ENCODE measurements around the gene GRID2. TPM values are rescaled to one million over a fixed set of nuclear protein-coding genes. Genes with fewer than 3 reads are reported as not detected.

Gene GRID2
- total and polyA plus RNA-seq, 10 of the 15 experiments (the other 5 are each of a cell fraction or from before 2014, with no cell fraction given), result not detected

DNA sequence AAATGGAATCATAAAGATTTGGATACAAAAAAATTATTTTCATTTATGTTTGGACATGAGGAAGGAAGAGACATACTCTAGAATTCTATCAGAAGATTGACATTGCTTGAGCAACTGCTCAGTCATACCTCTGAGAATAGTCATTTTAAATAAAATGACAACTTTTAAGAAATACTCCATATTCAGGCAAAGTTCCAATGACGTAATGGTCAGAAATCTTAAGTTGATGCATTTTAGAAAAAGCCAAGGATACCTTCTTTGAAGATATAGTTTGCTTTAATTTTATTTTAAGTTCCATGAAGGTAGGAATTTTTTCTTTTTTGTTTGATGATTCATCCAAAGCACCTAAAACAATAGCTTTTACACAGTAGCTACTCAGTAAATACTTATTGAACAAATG lies 1414.5 kb downstream of the GRID2 start:
- ChIA-PET CTCF (interaction anchor here (1.0 to 2.3 kb wide), 6 partner anchors 8 to 70 kb away, joined by 3 to 10 read pairs (median 4); no protein-coding TSS in a partner anchor), RAD21 (ENCODE audit: unreplicated experiment) (interaction anchor here (1.4 kb wide), 1 partner anchor 24 kb away, joined by 3 read pairs; no protein-coding TSS in a partner anchor), SMC1A (ENCODE audit: uncharacterized antibody, unreplicated experiment) (interaction anchor here (11.5 kb wide), 1 partner anchor 44 kb away, joined by 100 read pairs; no protein-coding TSS in a partner anchor), POLR2A (no interaction called here)
- in situ Hi-C loops (cut with MboI), result no loop called here
- BruUV-seq (replicated peaks), result no TSS peak
- Histone ChIP-seq H2AFZ (ENCODE audit: control insufficient read depth, low read depth, low read length) (no peak overlapping the region), H3K36me3 (ENCODE audit: control insufficient read depth in 2 of 2, insufficient read depth in 2 of 2, low read length in 1 of 2) (no peaks in the 10 kb centered on the region), H3K9ac (ENCODE audit: control insufficient read depth, insufficient read depth, low read length) (no peak overlapping the region), H3K79me2 (ENCODE audit: control insufficient read depth, insufficient read depth, low read length) (no peaks in the 10 kb centered on the region), H3K4me3 (no peak overlapping the region), H4K20me1 (ENCODE audit: control insufficient read depth, insufficient read depth) (no peaks in the 10 kb centered on the region), H3K27me3 (replicated peaks in 1 of 2; ENCODE audit: control insufficient read depth in 2 of 2, insufficient read depth in 2 of 2, low read length in 1 of 2) (no peaks in the 10 kb centered on the region), H3K4me2 (ENCODE audit: control insufficient read depth, insufficient read depth) (no peak overlapping the region), H3K4me1 (ENCODE audit: control insufficient read depth, insufficient read depth, low read length) (no peaks in the 10 kb centered on the region), H3K9me3 (replicated peaks; ENCODE audit: control insufficient read depth, insufficient read depth, low read length) (no peaks in the 10 kb centered on the region), H3K27ac (ENCODE audit: control insufficient read depth, insufficient read depth) (no peak overlapping the region)
- FAIRE-seq (no peak), DNase-seq (ENCODE audit: low read depth, low spot score) (no peak), ATAC-seq (no peak)
- intact Hi-C loops (cut with micrococcal nuclease; ENCODE audit: unreplicated experiment), result no loop called here
- WGBS (ENCODE audit: insufficient coverage, insufficient replicate concordance, low lambda C conversion rate, missing lambda C conversion rate), result 0% methylated on average over 1 of the region's 1 CpG
- TF ChIP-seq, protein P1, sequence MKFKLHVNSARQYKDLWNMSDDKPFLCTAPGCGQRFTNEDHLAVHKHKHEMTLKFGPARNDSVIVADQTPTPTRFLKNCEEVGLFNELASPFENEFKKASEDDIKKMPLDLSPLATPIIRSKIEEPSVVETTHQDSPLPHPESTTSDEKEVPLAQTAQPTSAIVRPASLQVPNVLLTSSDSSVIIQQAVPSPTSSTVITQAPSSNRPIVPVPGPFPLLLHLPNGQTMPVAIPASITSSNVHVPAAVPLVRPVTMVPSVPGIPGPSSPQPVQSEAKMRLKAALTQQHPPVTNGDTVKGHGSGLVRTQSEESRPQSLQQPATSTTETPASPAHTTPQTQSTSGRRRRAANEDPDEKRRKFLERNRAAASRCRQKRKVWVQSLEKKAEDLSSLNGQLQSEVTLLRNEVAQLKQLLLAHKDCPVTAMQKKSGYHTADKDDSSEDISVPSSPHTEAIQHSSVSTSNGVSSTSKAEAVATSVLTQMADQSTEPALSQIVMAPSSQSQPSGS (IDR thresholded peaks at IDR 0.05; ENCODE audit: low read length), result no peak
- no peak for TF ChIP-seq FOXM1 (IDR thresholded peaks at IDR 0.05; ENCODE audit: low read depth, low read length)
- no peak for TF ChIP-seq SMC3 (IDR thresholded peaks at IDR 0.05; ENCODE audit: borderline replicate concordance, low read length)
- TF ChIP-seq TCF7 (IDR thresholded peaks at IDR 0.05; ENCODE audit: borderline replicate concordance), result no peak
- peak; percentile 55; the same call in 1 of the 2 replicates for TF ChIP-seq ATF7 (IDR thresholded peaks at IDR 0.05; ENCODE audit: low read depth)

DNA sequence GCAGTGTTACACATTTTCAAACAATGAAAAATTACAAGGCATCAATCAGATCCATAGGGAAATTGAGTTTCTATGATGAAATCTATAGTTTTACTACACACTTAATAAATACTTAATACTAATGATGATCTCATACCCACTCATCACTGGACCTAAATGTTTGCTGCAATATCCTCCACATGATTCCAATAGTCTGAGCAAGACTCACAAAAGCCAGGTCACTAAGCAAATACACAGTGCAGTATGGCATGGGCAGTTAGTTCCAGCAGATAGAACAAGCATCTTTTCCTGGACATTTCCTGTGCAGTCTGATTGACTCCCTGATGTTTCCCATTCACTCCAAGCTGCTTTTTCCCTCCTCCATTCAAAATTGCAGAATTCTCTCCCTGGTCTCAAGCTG lies 1415.8 kb downstream of the GRID2 start:
- no TSS peak for BruUV-seq (replicated peaks)

More for the DNA sequence above, 1415.8 kb downstream of the GRID2 start:
- RAD21 ChIA-PET (ENCODE audit: unreplicated experiment), result no interaction called here
- POLR2A ChIA-PET, result no interaction called here
- no peak overlapping the region for H3K4me3 ChIP-seq
- DNase-seq (ENCODE audit: low read depth, low spot score) (no peak), ATAC-seq (no peak), FAIRE-seq (no peak)
- intact Hi-C loops (cut with micrococcal nuclease; ENCODE audit: unreplicated experiment), result no loop called here
- in situ Hi-C loops (cut with MboI), result no loop called here
- H3K36me3 ChIP-seq (ENCODE audit: control insufficient read depth in 2 of 2, insufficient read depth in 2 of 2, low read length in 1 of 2), result no peaks in the 10 kb centered on the region
- SMC1A ChIA-PET (ENCODE audit: uncharacterized antibody, unreplicated experiment), result interaction anchor here (0.8 to 1.5 kb wide), 6 partner anchors 9 to 42 kb away, joined by 3 to 8 read pairs (median 3); no protein-coding TSS in a partner anchor
- no peak overlapping the region for H3K9ac ChIP-seq (ENCODE audit: control insufficient read depth, insufficient read depth, low read length)
- TF ChIP-seq, protein P2, sequence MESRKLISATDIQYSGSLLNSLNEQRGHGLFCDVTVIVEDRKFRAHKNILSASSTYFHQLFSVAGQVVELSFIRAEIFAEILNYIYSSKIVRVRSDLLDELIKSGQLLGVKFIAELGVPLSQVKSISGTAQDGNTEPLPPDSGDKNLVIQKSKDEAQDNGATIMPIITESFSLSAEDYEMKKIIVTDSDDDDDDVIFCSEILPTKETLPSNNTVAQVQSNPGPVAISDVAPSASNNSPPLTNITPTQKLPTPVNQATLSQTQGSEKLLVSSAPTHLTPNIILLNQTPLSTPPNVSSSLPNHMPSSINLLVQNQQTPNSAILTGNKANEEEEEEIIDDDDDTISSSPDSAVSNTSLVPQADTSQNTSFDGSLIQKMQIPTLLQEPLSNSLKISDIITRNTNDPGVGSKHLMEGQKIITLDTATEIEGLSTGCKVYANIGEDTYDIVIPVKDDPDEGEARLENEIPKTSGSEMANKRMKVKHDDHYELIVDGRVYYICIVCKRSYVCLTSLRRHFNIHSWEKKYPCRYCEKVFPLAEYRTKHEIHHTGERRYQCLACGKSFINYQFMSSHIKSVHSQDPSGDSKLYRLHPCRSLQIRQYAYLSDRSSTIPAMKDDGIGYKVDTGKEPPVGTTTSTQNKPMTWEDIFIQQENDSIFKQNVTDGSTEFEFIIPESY (IDR thresholded peaks at IDR 0.05), result no peak
- no peak for TF ChIP-seq ZNF24 (IDR thresholded peaks at IDR 0.05)
- TF ChIP-seq TARDBP (IDR thresholded peaks at IDR 0.05; ENCODE audit: borderline replicate concordance), result no peak
- H3K79me2 ChIP-seq (ENCODE audit: control insufficient read depth, insufficient read depth, low read length), result no peaks in the 10 kb centered on the region
- no peak overlapping the region for H3K4me2 ChIP-seq (ENCODE audit: control insufficient read depth, insufficient read depth)
- no peak overlapping the region for H3K27ac ChIP-seq (ENCODE audit: control insufficient read depth, insufficient read depth)
- CTCF ChIA-PET, result interaction anchor here (1.2 to 2.3 kb wide), 4 partner anchors 9 to 69 kb away, joined by 3 to 10 read pairs (median 5); no protein-coding TSS in a partner anchor
- no peaks in the 10 kb centered on the region for H4K20me1 ChIP-seq (ENCODE audit: control insufficient read depth, insufficient read depth)
- H3K4me1 ChIP-seq (ENCODE audit: control insufficient read depth, insufficient read depth, low read length), result no peaks in the 10 kb centered on the region
- no peaks in the 10 kb centered on the region for H3K27me3 ChIP-seq (replicated peaks in 1 of 2; ENCODE audit: control insufficient read depth in 2 of 2, insufficient read depth in 2 of 2, low read length in 1 of 2)
- no peaks in the 10 kb centered on the region for H3K9me3 ChIP-seq (replicated peaks; ENCODE audit: control insufficient read depth, insufficient read depth, low read length)
- H2AFZ ChIP-seq (ENCODE audit: control insufficient read depth, low read depth, low read length), result no peak overlapping the region

Data from GM12878 (cell line).